HepG2 (cell line): ENCODE results near the gene CPE. TPM values are rescaled to one million over a fixed set of nuclear protein-coding genes. Genes with fewer than 3 reads are reported as not detected.

ENCODE experiments used
- ISL2 ChIP-seq: sonication (generic); formaldehyde crosslinking; IDR thresholded peaks from 2 replicates; pipeline ENCODE4 v1.5.0; 2020; ENCODE audit warnings: missing genetic modification reagents
- KAT8 ChIP-seq: IDR thresholded peaks from 2 replicates; pipeline ENCODE4 v1.6.1; 2016; ENCODE audit warnings: missing genetic modification reagents, missing compliant biosample characterization
- TCF7L2 ChIP-seq: IDR thresholded peaks from 2 replicates; pipeline ENCODE4 v1.6.1; 2011; ENCODE audit warnings: mild to moderate bottlenecking, low read depth, low read length, moderate library complexity
- ZFP37 ChIP-seq: sonication (generic); formaldehyde crosslinking; IDR thresholded peaks from 2 replicates; pipeline ENCODE4 v1.4.0; 2020; ENCODE audit warnings: missing genetic modification reagents, borderline replicate concordance
- ZNF230 ChIP-seq: sonication (generic); formaldehyde crosslinking; IDR thresholded peaks from 2 replicates; pipeline ENCODE4 v1.4.0; 2020; ENCODE audit warnings: mild to moderate bottlenecking, missing genetic modification reagents
- ZNF878 ChIP-seq: sonication (generic); formaldehyde crosslinking; IDR thresholded peaks from 2 replicates; pipeline ENCODE4 v1.8.1; 2023; ENCODE audit warnings: mild to moderate bottlenecking, missing genetic modification reagents, moderate library complexity
- polyA plus RNA-seq, 8 experiments: library from polyadenylated mRNA; depleted of rRNA in 3 of 8; stranded (reverse) in 7 of 8; unstranded in 1 of 8; fragments of >200 nt; fragmentation: Illumina TruSeq in 4 of 8; extraction: Trizol in 4 of 8; gene quantifications; 2 replicates each; pipeline versions ENCODE4 v1.2.1 to v1.2.3, GENCODE V29; 2011 to 2016; ENCODE audit warnings: low read depth in 4 of 8, missing spikeins in 1 of 8, mixed read lengths in 1 of 8; ENCODE audit not compliant: insufficient read depth in 1 of 8
- total RNA-seq, 5 experiments: library from RNA; depleted of rRNA; stranded (reverse); fragments of >200 nt; fragmentation: Illumina TruSeq; extraction: Trizol; gene quantifications; 2 replicates each; pipeline ENCODE4 v1.2.3, GENCODE V29; 2016; ENCODE audit warnings: low read depth in 1 of 5
- TF ChIP-seq, protein P1 (sequence below): IDR thresholded peaks from 2 replicates; pipeline ENCODE4 v1.6.1; 2018; ENCODE audit warnings: missing genetic modification reagents, mild to moderate bottlenecking, missing compliant biosample characterization
- TF ChIP-seq, protein P2 (sequence below): sonication (generic); formaldehyde crosslinking; IDR thresholded peaks from 2 replicates; pipeline ENCODE4 v1.5.1; 2020; ENCODE audit warnings: missing genetic modification reagents, mild to moderate bottlenecking, borderline replicate concordance
- TF ChIP-seq, protein P3 (sequence below): sonication (generic); formaldehyde crosslinking; IDR thresholded peaks from 2 replicates; pipeline ENCODE4 v1.8.1; 2023; ENCODE audit warnings: mild to moderate bottlenecking, missing genetic modification reagents
- TF ChIP-seq, protein P4 (sequence below): sonication (generic); formaldehyde crosslinking; IDR thresholded peaks from 2 replicates; pipeline ENCODE4 v1.4.0; 2020; ENCODE audit warnings: missing genetic modification reagents
- TF ChIP-seq, protein P5 (sequence below): sonication (generic); formaldehyde crosslinking; IDR thresholded peaks from 2 replicates; pipeline ENCODE4 v1.4.0; 2020; ENCODE audit warnings: missing genetic modification reagents
- TF ChIP-seq, protein P6 (sequence below): IDR thresholded peaks from 2 replicates; pipeline ENCODE4 v1.6.1; 2018; ENCODE audit warnings: missing genetic modification reagents

Gene CPE
- total and polyA plus RNA-seq, 2 of the 13 experiments (the other 11 are each of a cell fraction or from before 2014, with no cell fraction given) = 268 to 852 TPM

DNA sequence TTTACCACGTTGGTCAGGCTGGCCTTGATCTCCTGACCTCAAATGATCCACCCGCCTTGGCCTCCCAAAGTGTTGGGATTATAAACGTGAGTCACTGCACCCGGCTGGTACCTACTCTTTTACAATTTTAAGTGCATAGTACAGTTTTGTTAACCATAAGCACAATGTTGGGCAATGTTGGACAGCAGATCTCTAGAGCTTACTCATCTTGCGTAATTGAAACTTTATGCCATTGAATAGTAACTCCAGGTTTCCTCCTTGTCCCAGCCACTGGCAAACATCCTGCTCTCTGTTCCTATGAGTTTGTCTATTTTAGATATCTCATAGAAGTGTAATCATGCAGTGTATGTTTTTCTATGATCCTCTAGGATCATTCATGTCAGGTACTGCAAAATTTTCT, 9.3 kb upstream of the CPE start (continued):
- TF ChIP-seq, protein P1, sequence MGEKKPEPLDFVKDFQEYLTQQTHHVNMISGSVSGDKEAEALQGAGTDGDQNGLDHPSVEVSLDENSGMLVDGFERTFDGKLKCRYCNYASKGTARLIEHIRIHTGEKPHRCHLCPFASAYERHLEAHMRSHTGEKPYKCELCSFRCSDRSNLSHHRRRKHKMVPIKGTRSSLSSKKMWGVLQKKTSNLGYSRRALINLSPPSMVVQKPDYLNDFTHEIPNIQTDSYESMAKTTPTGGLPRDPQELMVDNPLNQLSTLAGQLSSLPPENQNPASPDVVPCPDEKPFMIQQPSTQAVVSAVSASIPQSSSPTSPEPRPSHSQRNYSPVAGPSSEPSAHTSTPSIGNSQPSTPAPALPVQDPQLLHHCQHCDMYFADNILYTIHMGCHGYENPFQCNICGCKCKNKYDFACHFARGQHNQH (CRISPR knock-in tag) = peak; percentile 78
- TF ChIP-seq ZNF230 (CRISPR knock-in tag) (no peak), ISL2 (CRISPR knock-in tag) (peak; percentile 90), KAT8 (CRISPR knock-in tag) (peak; percentile 82), ZFP37 (CRISPR knock-in tag) (no peak), TCF7L2 (no peak), ZNF878 (CRISPR knock-in tag) (peak; percentile 66; the same call in 1 of the 2 replicates)
- TF ChIP-seq, protein P2, sequence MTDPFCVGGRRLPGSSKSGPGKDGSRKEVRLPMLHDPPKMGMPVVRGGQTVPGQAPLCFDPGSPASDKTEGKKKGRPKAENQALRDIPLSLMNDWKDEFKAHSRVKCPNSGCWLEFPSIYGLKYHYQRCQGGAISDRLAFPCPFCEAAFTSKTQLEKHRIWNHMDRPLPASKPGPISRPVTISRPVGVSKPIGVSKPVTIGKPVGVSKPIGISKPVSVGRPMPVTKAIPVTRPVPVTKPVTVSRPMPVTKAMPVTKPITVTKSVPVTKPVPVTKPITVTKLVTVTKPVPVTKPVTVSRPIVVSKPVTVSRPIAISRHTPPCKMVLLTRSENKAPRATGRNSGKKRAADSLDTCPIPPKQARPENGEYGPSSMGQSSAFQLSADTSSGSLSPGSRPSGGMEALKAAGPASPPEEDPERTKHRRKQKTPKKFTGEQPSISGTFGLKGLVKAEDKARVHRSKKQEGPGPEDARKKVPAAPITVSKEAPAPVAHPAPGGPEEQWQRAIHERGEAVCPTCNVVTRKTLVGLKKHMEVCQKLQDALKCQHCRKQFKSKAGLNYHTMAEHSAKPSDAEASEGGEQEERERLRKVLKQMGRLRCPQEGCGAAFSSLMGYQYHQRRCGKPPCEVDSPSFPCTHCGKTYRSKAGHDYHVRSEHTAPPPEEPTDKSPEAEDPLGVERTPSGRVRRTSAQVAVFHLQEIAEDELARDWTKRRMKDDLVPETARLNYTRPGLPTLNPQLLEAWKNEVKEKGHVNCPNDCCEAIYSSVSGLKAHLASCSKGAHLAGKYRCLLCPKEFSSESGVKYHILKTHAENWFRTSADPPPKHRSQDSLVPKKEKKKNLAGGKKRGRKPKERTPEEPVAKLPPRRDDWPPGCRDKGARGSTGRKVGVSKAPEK (CRISPR knock-in tag) = 0 out of 2 replicates have a peak, but pooled peaks have one; percentile 35
- TF ChIP-seq, protein P3, sequence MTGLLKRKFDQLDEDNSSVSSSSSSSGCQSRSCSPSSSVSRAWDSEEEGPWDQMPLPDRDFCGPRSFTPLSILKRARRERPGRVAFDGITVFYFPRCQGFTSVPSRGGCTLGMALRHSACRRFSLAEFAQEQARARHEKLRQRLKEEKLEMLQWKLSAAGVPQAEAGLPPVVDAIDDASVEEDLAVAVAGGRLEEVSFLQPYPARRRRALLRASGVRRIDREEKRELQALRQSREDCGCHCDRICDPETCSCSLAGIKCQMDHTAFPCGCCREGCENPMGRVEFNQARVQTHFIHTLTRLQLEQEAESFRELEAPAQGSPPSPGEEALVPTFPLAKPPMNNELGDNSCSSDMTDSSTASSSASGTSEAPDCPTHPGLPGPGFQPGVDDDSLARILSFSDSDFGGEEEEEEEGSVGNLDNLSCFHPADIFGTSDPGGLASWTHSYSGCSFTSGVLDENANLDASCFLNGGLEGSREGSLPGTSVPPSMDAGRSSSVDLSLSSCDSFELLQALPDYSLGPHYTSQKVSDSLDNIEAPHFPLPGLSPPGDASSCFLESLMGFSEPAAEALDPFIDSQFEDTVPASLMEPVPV (CRISPR knock-in tag) = no peak
- TF ChIP-seq, protein P4, sequence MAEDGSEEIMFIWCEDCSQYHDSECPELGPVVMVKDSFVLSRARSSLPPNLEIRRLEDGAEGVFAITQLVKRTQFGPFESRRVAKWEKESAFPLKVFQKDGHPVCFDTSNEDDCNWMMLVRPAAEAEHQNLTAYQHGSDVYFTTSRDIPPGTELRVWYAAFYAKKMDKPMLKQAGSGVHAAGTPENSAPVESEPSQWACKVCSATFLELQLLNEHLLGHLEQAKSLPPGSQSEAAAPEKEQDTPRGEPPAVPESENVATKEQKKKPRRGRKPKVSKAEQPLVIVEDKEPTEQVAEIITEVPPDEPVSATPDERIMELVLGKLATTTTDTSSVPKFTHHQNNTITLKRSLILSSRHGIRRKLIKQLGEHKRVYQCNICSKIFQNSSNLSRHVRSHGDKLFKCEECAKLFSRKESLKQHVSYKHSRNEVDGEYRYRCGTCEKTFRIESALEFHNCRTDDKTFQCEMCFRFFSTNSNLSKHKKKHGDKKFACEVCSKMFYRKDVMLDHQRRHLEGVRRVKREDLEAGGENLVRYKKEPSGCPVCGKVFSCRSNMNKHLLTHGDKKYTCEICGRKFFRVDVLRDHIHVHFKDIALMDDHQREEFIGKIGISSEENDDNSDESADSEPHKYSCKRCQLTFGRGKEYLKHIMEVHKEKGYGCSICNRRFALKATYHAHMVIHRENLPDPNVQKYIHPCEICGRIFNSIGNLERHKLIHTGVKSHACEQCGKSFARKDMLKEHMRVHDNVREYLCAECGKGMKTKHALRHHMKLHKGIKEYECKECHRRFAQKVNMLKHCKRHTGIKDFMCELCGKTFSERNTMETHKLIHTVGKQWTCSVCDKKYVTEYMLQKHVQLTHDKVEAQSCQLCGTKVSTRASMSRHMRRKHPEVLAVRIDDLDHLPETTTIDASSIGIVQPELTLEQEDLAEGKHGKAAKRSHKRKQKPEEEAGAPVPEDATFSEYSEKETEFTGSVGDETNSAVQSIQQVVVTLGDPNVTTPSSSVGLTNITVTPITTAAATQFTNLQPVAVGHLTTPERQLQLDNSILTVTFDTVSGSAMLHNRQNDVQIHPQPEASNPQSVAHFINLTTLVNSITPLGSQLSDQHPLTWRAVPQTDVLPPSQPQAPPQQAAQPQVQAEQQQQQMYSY (CRISPR knock-in tag) = no peak
- TF ChIP-seq, protein P5, sequence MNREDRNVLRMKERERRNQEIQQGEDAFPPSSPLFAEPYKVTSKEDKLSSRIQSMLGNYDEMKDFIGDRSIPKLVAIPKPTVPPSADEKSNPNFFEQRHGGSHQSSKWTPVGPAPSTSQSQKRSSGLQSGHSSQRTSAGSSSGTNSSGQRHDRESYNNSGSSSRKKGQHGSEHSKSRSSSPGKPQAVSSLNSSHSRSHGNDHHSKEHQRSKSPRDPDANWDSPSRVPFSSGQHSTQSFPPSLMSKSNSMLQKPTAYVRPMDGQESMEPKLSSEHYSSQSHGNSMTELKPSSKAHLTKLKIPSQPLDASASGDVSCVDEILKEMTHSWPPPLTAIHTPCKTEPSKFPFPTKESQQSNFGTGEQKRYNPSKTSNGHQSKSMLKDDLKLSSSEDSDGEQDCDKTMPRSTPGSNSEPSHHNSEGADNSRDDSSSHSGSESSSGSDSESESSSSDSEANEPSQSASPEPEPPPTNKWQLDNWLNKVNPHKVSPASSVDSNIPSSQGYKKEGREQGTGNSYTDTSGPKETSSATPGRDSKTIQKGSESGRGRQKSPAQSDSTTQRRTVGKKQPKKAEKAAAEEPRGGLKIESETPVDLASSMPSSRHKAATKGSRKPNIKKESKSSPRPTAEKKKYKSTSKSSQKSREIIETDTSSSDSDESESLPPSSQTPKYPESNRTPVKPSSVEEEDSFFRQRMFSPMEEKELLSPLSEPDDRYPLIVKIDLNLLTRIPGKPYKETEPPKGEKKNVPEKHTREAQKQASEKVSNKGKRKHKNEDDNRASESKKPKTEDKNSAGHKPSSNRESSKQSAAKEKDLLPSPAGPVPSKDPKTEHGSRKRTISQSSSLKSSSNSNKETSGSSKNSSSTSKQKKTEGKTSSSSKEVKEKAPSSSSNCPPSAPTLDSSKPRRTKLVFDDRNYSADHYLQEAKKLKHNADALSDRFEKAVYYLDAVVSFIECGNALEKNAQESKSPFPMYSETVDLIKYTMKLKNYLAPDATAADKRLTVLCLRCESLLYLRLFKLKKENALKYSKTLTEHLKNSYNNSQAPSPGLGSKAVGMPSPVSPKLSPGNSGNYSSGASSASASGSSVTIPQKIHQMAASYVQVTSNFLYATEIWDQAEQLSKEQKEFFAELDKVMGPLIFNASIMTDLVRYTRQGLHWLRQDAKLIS = no peak
- TF ChIP-seq, protein P6, sequence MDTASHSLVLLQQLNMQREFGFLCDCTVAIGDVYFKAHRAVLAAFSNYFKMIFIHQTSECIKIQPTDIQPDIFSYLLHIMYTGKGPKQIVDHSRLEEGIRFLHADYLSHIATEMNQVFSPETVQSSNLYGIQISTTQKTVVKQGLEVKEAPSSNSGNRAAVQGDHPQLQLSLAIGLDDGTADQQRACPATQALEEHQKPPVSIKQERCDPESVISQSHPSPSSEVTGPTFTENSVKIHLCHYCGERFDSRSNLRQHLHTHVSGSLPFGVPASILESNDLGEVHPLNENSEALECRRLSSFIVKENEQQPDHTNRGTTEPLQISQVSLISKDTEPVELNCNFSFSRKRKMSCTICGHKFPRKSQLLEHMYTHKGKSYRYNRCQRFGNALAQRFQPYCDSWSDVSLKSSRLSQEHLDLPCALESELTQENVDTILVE = peak; percentile 80; the same call in 1 of the 2 replicates
